CD4-positive, alpha-beta T cell treated with Interleukin-2 at 100 ng/mL for 4 hours (primary cell): ENCODE data around the gene TTC28.
"Not testable (repeated sequence)": the region's sequence is repeated elsewhere in the genome, so short reads cannot be mapped to it uniquely, and the experiment has no call there.

Source experiments
- DNase-seq: peaks from one replicate; pipeline ENCODE4 v3.0.0-alpha.2; 2020; ENCODE audit warnings: low spot score

Gene TTC28

DNA sequence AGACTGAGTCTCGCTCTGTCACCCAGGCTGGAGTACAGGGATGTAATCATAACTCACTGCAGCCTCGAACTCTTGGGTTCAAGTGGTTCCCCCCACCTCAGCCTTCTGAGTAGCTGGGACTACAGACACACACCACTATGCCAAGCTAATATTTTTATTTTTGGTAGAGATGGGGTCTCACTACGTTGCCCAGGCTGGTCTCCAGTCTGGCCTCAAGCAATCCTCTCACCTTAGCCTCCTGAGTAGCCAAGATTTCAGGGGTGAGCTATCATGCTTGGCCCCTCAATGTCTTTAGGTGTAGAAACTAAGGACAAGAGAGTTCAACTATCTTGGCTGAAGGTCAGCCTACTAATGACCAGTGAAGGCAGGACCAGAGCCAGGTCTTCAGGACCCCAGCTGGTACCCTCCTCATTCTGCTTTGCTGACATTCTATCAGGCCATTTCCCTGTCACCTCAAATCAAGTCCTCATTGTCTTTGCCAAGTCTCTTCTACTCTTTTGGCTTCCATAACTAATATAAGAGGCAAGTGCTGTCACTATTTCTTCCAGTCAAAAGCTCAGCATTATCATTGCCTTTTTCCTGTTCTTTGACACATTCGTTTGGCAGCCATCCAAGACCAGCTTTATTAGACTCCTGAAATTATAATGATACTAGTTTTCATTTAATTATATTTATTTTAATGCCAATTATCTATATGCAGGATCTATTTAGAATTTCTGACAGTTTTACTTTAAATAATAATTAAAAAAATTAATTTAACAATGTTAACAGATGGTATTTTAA lies 496.4 kb downstream of the TTC28 start:
- no peak for DNase-seq

DNA sequence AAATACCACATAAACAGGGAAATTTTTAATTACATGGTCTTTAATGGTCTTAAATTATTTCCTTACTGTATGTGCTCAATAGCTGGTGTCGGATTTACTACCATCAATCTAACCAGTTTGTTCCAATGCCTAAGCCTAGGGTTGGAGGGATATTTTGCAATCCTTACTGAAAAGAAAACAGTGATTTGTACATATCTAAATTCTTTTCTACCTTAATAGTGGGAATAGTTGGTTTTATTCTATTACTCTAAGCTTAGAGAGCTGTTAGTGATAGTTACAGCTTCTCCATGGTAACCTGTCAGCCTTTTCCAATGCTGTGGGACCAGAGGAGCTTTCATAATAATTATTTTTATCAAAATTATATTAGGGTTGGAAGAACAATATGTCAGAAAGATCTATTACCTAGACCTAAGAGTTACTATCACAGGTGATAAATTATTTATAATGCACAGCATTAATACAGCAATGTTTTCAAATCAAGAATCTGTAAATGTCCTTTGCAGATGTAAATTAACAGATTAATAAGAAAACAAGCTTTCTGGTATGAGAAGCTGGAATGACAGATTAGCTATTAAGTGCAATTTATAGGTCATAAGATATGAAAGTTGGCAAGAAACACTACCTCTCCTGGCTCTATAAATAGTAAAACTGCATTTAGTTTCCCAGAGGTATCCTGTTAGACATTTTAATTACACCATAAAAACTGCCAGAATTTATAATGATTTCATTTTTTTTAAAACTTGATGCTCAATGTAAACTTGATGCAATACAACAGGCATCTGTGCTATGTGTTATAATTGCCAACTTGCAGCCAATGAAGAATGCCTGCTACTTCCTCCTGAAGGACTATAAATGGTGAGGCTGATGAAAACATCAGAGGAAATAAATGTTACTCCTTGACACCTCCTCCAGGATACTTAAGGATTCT lies 498.6 kb downstream of the TTC28 start:
- no peak for DNase-seq

DNA sequence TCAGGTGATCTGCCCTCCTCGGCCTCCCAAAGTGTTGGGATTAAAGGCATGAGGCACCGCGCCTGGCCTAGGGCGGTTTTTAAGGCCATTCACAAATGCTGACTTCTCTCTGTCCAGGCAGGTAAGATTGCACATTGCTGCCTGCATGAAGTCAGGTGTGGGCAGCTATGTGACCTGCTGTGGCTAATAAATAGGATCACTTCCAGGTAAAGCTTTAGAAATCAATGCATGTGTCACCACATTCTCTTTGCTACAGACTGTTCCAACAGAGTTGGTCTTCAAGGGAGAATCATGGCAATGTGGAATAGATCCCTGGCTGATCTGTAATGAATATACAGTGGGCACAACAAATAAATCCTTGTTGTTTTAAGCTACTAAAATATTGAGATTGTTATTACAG lies 500.2 kb downstream of the TTC28 start:
- DNase-seq, result no peak

DNA sequence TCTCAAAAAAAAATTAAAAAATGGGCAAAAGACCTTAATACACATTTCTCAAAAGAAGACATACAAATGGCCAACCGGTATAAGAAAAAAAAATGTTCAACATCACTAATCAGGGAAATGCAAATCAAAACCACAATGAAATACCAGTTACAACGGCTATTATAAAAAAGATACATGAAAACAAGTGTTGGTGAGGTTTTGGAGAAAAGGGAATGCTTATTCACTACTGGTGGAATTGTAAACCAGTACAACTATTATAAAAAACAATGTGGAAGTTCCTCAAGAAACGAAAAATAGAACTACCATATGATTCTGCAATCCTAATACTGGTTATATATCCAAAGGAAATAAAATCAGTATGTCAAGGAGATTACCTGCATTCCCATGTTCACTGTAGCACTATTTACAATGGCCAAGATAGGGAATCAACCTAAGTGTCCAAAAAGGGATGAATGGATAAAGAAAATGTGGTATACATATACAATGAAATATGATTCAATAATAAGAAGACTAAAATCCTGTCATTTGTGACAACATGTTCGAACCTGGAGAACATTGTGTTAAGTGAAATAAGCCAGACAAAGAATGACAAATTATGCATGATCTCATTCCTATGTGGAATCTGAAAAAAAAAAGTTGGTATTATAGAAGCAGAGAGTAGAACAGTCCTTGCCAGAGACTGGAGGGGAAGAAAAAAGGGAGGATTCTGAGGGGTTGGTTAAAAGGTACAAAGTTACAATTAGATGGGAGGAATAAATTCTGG lies 503.7 kb downstream of the TTC28 start:
- no peak for DNase-seq

DNA sequence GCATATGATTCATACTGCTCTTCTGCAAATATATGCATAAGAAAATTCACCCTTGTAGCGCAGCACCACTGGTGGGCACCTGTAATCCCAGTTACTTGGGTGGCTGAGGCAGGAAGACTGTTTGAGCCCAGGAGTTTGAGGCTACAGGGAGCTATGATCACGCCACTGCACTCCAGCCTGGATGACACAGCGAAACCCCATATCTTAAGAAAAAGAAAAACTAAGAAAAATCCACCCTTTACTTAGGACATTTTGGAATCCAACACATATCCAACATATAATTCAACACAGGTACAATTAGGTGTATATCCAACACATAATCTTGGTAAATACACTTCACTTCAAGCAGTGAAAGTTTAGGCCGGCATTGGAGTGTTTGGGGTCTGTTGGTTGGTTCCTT lies 505.1 kb downstream of the TTC28 start:
- no peak for DNase-seq

DNA sequence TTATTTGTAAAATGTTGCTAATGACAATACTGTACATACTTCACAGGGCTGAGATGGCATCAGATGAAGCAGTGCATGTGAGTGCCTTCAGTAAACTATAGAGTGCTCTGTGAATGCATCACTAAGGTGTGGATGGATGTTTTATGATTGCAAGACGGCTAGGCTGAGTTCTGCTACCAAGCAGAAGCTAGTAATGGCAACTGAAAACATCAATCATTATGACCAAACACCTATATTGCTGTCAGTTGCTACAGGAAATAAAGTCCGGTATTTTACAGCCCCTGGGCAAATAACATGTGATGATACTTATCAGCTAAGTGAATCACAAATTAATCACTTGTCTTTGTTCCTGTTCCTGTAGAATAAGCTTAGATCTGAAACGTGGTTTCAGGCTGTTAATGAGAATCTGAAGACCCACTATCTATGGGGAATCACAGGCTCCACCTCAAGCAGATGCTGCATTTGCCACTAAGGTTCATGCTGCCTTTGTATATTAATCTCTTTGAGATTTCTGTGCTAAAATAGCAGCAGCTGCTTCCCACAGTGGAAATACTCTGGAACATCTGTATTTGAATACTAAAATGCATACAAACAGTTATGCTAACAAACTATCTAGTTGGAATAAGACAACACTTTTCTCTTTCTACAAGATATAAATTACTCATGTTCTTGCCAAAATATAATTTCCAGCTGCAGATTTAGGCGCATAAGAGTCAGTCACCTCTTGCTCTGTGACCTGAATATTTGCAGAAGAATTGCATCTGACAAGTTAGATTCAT lies 506.6 kb downstream of the TTC28 start:
- DNase-seq, result no peak

GRCh38 chr22:28171712-28172111 lies 507.9 kb downstream of the TTC28 start:
- no peak for DNase-seq

- DNase-seq, result no peak
These were observed 508.5 kb downstream of the TTC28 start for GRCh38 chr22:28171115-28171514.

GRCh38 chr22:28169314-28169713 lies 510.3 kb downstream of the TTC28 start:
- DNase-seq, result not testable (repeated sequence)

GRCh38 chr22:28155808-28156207 lies 523.8 kb downstream of the TTC28 start:
- DNase-seq, result no peak

GRCh38 chr22:28154861-28155260 lies 524.8 kb downstream of the TTC28 start:
- DNase-seq, result no peak

DNA sequence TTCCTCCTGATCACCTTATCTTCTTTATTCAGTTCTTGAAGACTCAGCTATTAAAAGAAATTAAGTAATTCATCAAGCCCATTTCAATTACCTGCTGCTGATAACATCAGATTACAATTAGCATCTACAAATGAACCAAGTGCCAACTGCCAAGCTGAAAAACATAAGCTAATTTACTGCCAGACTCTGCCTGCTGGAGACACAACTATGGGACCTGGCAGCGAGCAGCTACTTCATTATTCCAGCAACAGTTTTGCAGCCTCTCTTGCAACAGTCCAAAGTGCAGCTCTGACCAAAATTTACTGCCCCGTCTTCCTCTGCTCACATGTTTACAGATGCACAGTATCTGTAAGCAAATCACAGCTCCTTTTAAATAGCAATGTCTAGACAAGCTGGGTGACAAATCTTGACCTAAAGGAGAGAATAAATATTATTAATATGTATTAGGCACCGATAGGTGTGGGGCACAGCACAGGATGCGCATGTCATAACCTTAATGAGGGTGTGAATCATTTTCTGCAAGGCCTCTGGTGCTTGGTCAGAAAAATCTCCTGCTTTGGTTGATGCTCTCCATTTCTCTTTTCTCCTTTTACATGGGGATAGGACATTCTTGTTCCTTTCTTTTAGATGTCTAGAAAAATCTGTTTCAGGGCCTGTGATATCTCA lies 528.4 kb downstream of the TTC28 start:
- DNase-seq, result no peak

GRCh38 chr22:28148816-28149465 lies 530.7 kb downstream of the TTC28 start:
- no peak for DNase-seq

- DNase-seq, result no peak
These were observed 532.2 kb downstream of the TTC28 start for GRCh38 chr22:28147401-28147800.

GRCh38 chr22:28146401-28147314 lies 533.0 kb downstream of the TTC28 start:
- DNase-seq, result no peak

- DNase-seq, result no peak
These were observed 535.5 kb downstream of the TTC28 start for GRCh38 chr22:28143961-28144745.

DNA sequence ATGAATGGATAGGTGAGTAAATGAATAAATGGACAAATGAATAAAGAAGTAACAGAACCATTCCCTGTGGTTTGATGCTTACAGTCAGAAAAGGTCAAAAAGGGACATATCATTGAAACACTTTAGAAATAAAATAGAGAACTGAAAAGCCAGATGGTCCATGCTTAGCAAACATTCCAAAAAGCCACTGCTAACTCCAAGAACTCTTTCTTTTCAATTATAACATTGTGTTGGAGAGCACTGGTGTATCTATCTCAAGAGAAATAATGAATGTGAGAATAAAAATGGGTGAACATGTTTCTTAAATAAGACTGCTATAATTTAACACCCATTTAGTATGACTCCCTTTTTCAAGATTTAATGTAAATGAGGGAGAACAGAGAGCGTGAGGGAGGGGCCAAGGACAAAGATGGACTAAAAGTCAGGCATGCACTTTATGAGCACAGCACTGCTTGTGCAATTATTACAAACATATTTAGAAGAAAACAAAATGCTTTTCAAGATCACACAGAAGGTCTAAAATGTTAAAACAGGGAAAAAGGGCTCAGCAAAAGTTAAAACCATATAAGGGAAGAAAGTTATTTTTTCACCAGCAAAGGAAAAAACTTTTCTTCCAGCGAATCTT lies 536.3 kb downstream of the TTC28 start:
- no peak for DNase-seq

- no peak for DNase-seq
These were observed 537.2 kb downstream of the TTC28 start for GRCh38 chr22:28142361-28142961.
